RWPE1 (cell line): ENCODE results near the gene HACD2.

Source experiments
- CTCF ChIA-PET: fragments of 350-600 bp; sonication (Branson Sonifier 250); formaldehyde crosslinking; extraction: SDS; loops from one replicate; lab custom pipeline; 2021; lab: Yijun Ruan, JAX
- POLR2A ChIA-PET: fragments of 400-600 bp; formaldehyde crosslinking; extraction: SDS; loops from one replicate; lab custom pipeline; 2020; ENCODE audit warnings: antibody characterized with exemption; ENCODE audit not compliant: low non-redundant PET; lab: Yijun Ruan, JAX
- DNase-seq: peaks from one replicate; pipeline ENCODE4 v3.0.0; 2012; ENCODE audit warnings: low spot score
- H3K27ac ChIP-seq: fragments of 450-650 bp; 2 replicates; pipeline ENCODE4 v1.5.1; 2017
- TF ChIP-seq, protein P1 (sequence below): fragments of 450-650 bp; conservative IDR thresholded peaks from 2 replicates; pipeline ENCODE4 v1.5.1; 2017; ENCODE audit warnings: low read depth, mild to moderate bottlenecking

The HACD2 gene

DNA sequence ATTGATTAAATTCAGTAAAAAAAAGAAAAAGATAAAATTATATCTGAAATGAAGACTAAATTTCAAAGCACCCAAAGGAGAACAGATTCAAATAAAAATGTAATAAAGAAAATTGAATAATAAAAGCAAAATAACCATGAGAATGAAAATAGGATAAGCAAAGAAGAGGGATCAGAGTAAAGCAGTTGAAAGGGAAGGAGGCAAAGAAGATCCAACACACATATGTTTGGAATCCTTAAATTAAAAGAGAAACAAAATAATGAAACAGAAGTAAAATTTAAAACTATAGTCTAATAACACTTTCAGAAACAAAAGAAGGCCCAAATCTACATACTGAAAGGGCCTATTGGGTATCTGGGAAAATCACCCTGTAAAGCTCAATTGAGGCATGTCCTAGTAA lies 32.1 kb downstream of the HACD2 start:
- ChIA-PET CTCF (no interaction called here), POLR2A (no interaction called here)
- no peak for DNase-seq
- TF ChIP-seq, protein P1, sequence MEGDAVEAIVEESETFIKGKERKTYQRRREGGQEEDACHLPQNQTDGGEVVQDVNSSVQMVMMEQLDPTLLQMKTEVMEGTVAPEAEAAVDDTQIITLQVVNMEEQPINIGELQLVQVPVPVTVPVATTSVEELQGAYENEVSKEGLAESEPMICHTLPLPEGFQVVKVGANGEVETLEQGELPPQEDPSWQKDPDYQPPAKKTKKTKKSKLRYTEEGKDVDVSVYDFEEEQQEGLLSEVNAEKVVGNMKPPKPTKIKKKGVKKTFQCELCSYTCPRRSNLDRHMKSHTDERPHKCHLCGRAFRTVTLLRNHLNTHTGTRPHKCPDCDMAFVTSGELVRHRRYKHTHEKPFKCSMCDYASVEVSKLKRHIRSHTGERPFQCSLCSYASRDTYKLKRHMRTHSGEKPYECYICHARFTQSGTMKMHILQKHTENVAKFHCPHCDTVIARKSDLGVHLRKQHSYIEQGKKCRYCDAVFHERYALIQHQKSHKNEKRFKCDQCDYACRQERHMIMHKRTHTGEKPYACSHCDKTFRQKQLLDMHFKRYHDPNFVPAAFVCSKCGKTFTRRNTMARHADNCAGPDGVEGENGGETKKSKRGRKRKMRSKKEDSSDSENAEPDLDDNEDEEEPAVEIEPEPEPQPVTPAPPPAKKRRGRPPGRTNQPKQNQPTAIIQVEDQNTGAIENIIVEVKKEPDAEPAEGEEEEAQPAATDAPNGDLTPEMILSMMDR: no peak
- H3K27ac ChIP-seq: no peak overlapping the region

DNA sequence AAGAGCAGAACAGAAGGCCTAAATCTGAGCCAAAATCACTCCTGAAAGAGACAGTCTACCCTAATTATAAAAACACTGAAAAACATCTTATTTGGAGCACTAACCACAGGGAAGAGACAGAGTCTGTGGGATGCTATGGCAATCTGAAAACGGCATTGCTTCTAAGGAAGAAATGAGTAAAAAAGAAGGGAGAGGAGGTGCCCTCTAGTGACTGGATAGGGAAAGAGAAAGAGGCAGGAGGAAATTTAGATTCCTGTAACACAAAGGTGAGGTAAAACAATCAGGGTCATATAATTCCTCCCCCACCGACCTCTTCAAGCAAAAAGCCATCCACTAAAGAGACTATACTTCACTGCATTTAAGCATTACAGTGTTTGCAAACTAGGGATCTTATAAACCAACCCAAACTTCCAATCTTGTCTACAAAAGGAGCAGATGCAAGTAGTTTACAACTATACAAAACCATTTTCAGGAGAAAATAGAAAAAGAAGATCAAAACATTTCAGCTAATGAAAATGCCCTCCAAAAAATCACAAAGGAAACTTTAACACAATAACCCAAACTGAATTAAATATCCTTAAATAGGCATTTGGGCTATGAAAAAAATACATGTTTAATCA lies 32.6 kb downstream of the HACD2 start:
- ChIA-PET CTCF (interaction anchor here (0.6 to 0.7 kb wide), 2 partner anchors 7 to 61 kb away, joined by 3 to 5 read pairs; no protein-coding TSS in a partner anchor), POLR2A (no interaction called here)
- DNase-seq: peak; percentile 30
- H3K27ac ChIP-seq: no peak overlapping the region
- TF ChIP-seq, protein P1: no peak; the same call in 1 of the 2 replicates

DNA sequence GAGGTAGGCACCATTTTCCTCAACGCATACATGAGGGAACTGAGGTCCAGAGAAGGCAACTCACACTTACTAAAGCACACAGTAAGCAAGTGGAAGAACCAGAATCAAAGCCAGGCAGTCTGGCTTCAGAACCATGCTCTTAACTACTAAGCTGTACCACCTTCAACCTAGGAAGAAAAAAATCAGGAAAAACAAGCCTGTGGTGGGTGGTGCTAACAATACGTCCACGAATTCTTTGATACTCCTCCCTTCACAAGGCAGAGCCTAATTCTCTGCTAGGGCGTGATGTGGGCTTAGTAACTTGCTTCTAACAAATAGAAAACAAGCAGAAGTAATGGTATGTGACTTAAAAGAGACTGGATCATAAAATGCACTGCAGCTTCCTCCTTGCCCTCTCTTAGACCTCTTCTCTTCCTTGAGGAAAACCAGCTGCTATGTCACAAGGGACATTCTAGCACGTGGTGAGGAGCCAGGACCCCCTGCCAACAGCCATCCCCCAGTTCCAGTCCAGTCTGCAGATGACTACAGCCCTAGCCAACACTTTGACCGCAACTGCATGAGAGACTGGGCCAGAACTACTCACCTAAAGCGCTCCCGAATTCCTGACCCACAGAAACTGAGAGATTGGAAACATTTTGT lies 36.9 kb downstream of the HACD2 start:
- TF ChIP-seq, protein P1: no peak
- no peak for DNase-seq
- ChIA-PET CTCF (no interaction called here), POLR2A (no interaction called here)
- no peak overlapping the region for H3K27ac ChIP-seq

DNA sequence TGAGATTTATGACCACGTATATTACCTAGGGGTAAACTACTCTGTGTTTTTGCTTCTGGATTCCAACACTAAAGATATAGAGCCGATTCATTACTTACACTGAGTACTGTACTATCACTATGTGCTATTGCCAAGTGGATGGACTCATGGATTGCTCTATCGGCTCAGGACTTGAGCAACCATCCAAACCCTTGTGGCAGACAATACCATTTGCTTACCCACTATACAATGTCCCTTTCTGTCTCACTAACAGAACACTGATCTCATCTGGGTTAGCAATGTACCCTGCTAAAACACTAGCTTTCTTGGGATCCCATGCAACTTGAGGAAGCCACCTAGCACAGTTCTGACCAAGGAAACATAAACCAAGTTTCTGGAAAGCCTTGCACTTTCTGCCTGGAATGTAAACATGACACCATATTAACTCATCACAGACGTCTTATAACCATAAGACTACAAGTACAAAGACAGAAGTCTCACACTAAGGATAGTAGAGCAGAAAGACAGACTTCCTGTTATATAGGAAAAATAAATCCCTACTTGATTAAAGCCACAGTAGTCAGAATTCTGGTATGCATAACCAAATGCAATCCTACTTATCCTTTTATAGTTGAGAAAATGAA lies 38.6 kb downstream of the HACD2 start:
- ChIA-PET CTCF (no interaction called here), POLR2A (no interaction called here)
- no peak overlapping the region for H3K27ac ChIP-seq
- TF ChIP-seq, protein P1: no peak
- peak; percentile 6 for DNase-seq

DNA sequence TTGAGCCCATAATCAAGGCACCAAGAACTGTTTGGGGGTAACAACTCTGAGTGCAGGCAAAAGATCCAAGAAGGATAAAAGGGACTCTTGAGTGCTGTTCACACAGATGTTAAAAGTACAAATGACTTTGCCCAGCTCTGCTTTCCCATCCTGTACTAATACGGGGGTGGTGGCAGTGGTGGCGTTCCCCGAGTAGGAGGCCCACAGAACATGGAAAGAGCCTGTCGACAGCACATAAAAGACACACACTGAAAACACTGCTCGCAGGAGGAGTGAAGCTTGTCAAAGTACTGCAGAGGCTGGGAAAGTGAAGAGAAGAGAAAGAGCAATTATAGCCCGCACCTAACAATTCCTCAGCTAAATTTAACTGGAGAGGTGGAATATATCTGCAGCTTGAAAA lies 40.9 kb downstream of the HACD2 start:
- TF ChIP-seq, protein P1: no peak
- H3K27ac ChIP-seq: no peak overlapping the region
- ChIA-PET CTCF (no interaction called here), POLR2A (no interaction called here)
- no peak for DNase-seq

DNA sequence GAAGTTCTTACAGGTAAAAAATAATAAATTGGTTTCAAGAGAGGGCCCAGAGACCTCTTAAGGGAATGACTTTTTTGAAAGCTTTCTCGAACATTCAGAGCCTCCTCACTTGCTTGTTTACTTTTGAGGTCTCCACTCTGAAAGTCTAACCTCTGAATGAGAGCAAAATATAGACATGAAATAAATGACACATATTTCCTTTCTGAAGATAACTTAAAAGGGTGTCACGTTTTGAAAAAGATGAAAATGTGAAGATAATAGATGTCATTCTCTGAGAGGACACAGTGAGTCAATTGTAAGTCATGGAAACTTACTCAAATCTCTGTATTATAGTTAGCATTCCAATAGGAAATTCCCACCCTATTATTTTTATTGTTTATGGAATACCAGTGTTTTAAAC lies 44.6 kb downstream of the HACD2 start:
- CTCF ChIA-PET: interaction anchor here (0.7 kb wide), 1 partner anchor 539 kb away, joined by 7 read pairs; no protein-coding TSS in a partner anchor
- no peak overlapping the region for H3K27ac ChIP-seq
- no peak for DNase-seq
- POLR2A ChIA-PET: no interaction called here
- TF ChIP-seq, protein P1: no peak
